ENCODE results near the gene SLC35E1.
A peak's percentile ranks its signal among the peaks of the same experiment; 100 is the strongest.

SLC35E1 gene

GRCh38 chr19:16572332-16573211, at the start of gene SLC35E1:
Gene SLC35E1, minus strand, starts transcription at chr19:16572415. Its CDS starts 51 bp downstream, at chr19:16572364.
- peak; percentile 96 for DNase-seq (ENCODE audit: low read depth)

DNA sequence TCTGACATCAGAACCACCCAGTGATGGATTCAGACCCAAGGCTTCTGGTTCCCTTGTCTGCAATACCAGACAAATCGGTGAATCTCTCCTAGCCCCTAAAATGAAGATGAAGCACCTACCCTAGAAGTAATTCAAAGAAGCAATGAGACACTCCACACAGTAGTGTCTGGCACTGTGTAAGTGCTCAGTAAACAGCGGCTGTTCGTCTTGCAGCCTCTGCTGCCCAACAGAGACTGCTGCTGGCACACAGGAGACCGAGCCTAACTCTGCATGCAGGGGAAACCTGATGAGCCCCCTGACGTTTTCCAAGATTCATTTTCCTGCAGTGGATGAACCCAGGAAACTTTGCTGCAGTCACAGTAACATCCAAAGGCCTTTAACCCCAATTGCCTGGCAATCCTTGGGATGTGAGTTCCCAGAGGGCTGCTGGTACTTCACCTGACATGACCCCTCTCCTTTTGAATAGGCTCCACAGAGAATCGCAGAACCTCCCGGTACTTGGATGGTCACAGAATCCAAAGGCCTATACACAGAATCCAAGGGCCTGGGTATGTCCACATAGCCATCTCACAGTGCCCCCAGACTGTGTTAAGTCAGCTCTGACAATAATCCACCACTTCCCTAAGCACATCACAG, 49.1 kb upstream of the SLC35E1 start:
- DNase-seq (ENCODE audit: low read depth), result no peak

- DNase-seq (ENCODE audit: low read depth), result no peak
Measured at GRCh38 chr19:16620584-16620983, 48.4 kb upstream of the SLC35E1 start.

GRCh38 chr19:16620018-16620417, 47.8 kb upstream of the SLC35E1 start:
- DNase-seq (ENCODE audit: low read depth), result no peak

DNA sequence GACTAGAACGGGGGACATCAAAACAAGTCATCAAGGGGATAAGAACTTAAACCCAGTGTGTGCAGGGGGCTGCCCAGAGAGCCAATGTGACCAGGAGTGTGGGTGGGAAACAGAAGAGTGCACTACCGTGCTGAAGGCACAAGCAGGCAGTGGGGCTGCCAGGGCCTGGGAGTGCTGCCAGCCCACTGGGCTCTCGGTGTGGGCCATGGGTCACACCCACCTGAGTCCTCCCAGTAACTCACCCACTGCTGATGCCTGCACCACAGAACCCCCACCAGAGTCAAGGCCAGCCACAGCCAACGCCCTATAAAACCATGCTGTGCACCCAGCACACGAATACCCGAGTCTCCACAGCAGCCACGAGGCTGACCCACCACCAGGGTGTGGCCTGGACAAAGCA, 47.2 kb upstream of the SLC35E1 start:
- DNase-seq (ENCODE audit: low read depth), result no peak

DNA sequence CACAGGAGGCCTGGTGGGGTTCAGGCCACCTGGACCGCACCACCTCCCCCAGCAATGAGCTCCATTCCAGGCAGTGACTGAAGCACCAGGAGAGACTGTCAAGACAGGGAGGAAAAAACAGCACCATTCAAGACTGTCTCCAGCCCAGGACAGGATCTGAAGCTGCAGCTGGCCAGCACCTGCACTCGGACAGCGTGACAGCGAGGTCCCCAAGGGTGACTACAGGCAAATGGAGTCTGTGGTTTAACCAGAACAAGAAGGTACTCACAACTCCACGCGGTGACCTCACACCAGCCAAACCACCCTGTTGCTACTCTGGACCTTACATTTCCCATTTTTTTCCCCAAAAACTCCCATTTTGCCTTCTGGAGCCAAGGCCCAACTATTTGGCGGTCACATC, 46.0 kb upstream of the SLC35E1 start:
- DNase-seq (ENCODE audit: low read depth), result no peak

DNA sequence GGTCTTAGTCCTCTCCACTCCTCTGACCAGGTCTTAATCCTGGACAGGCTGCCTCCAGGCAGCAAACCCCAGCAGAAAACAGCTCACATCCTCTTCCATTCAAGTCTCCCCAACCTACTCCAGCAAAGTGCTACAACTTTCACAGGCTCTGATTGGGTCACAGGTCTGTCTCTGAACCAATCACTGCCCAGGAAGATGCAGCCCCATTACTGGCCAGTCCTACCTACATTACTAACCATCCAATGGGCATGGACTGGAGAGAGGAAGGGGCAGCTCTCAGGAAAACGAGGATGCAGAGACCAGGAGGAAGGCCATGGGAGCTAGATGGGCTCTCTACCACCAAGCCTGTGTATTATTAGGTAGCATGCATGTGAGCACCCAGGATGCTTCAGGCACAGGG, 43.6 kb upstream of the SLC35E1 start:
- DNase-seq (ENCODE audit: low read depth), result peak; percentile 34

- no peak for DNase-seq (ENCODE audit: low read depth)
Measured at GRCh38 chr19:16614941-16615340, 42.7 kb upstream of the SLC35E1 start.

GRCh38 chr19:16613841-16614240, 41.6 kb upstream of the SLC35E1 start:
- DNase-seq (ENCODE audit: low read depth), result no peak

DNA sequence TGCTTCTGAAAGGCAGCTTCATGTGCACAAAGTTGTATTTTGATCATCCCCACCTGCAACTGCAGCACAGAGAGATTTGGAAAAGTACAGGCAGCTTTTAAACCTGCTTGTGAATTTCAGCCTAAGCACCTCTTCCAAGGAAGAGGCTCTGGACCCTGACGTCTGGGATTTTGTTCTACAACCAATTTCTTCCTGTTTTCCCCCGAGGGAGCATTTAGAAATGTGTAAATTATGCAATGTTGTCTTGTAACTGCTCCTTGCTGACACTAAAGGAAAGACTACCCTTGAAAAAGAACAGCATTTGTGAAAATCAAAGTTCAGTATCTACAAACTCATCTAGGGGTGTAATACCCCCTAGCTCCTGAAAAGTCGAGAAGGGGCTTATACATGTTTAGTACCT, 40.4 kb upstream of the SLC35E1 start:
- no peak for DNase-seq (ENCODE audit: low read depth)

GRCh38 chr19:16611121-16611520, 38.9 kb upstream of the SLC35E1 start:
- DNase-seq (ENCODE audit: low read depth), result no peak

DNA sequence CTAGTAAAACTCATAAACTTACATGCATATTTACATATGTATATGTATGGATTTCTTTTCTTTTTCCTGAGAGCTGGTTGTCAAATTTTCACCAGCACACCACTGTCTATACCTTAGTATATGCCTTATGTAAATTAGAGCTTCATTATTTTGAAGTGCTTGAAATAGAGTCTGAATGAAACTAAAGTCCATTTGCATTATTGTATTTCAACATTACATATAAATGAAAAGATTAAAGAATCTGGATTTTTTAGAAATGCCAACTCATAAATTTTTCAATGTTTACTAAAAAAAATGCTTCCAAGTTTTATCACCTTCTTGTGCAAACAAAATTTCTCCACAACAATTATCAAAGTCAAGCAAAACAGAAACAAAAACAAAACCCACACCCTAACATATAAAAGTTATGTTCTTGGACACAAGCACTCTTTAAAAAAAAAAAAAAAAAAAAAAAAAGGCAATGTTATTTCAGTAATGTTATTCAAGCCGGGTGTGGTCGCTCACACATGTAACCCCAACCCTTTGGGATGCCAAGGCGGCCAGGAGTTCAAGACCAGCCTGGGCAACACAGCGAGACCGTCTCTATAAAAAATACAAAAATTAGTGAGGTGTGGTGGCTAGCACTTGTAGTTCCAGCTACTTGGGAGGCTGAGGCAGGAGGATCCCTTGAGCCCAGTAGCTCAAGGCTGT, 37.4 kb upstream of the SLC35E1 start:
- DNase-seq (ENCODE audit: low read depth), result no peak

GRCh38 chr19:16608290-16608739, 36.1 kb upstream of the SLC35E1 start:
- peak; percentile 66 for DNase-seq (ENCODE audit: low read depth)

GRCh38 chr19:16607819-16608218, 35.6 kb upstream of the SLC35E1 start:
- DNase-seq (ENCODE audit: low read depth), result no peak

GRCh38 chr19:16605553-16605994, 33.4 kb upstream of the SLC35E1 start:
- no peak for DNase-seq (ENCODE audit: low read depth)

DNA sequence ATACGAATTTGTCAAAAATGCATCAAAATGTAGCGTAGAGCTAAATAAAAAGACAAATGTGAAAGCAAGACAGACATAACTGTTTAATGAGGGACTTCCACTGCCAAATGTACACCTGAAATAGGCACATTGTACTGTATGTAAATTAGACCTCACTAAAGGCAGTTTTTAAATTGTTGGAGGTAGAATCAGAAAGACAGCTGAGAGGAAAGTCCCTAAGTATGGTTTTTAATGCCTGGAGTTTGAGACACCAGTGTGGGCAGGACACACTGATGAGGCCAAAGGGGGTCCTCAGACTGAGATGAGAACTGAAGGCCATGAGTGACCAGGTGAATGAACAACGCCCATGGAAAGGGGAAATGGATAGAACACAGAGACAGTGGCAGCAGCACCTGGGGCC, 32.9 kb upstream of the SLC35E1 start:
- no peak for DNase-seq (ENCODE audit: low read depth)

DNA sequence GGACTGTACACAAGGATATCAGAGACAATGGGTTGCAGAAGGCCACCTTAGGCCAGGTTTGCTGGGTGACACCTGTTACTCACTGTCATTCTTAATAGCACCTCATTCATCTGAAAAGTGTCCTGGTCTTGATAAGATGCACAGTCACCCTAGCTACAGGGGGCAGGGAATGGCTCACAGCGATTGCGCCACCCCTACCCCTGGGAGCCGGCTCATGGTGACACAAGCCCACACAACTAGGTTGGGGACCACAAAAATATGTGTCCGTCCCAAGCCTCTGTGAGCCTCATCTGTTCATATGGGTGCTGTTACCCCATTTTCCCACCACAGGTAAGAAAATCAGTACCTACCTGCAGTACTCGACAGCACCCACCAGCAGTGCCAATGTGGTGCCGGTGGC, 32.4 kb upstream of the SLC35E1 start:
- DNase-seq (ENCODE audit: low read depth), result no peak

- no peak for DNase-seq (ENCODE audit: low read depth)
Measured at GRCh38 chr19:16603090-16603489, 30.9 kb upstream of the SLC35E1 start.

DNA sequence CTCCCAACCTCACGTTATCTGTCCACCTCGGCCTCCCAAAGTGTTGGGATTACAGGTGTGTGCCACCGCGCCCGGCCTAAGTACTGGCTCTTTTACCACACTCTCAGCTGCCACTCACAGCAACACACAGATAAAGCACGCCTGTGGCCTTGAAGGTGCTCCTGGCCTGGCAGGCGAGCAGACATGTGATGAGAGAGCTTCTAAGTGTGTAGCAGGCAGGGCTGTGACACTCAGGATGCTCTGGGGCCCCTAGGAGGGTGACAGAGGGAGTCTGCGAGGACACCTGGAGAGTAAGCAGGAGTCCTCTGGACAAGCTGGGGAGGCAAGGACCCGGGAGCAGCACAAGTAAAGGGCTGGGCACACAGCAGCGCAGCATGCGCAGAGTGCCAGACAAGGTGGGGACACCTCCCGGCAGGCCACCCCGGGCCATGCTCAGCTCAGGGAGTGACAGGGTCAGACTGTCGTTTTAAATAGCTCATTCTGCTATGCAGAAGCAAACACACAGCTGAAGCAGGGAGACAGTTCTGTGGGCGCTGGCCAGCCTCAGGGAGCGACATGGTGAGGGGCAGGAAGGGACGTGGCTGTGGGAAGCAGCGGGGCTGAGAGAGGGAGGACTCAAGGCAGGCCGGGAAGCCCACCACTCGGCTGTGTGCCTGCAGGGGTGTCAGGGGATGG, 29.3 kb upstream of the SLC35E1 start:
- no peak for DNase-seq (ENCODE audit: low read depth)

DNA sequence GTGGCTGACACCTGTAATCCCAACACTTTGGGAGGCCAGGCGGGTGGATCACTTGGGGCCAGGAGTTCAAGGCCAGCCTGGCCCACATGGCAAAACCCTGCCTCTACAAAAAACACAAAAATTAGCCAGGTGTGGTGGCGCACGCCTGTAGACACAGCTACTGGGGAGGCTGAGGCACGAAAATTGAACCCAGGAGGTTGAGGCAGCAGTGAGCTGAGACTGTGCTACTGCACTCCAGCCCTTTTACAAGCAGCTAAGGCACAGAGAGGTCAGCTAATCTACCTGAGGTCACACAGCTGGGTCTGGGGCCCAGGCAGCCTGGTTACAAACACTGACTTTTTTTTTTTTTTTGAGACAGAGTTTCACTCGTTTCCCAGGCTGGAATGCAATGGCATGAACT, 28.6 kb upstream of the SLC35E1 start:
- no peak for DNase-seq (ENCODE audit: low read depth)

DNA sequence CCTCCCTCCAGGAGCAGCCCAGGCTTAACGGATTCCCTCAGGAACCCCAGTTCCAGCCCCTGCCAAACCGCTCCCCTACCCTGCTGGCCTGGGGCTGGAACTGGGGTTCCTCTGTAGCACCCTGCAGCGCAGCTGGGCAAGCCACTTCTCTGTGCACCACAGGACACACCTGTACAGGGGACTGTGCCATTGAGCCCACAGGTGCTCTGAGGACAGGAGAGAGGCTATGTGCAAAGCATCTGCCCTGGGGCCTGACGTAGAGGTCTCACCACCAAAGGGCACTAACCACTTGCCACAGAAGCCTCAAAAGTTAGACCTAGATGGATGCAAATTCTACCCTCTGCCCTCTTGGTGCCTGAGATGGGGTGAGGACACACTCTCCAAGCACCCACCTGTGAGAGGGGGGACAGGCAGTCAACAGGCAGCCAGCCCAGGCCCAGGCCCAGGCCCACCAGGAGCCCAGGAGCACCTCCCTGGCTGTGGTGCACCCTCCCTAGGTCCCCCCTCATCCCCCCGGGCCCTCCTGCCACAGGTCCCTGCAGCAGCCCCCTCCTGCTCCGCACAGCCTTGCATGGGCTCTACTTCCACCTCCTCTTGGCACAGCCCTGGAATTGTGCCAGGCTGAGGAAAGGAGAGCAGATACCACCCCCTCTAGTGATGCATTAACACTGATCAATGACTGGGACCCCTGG, 27.6 kb upstream of the SLC35E1 start:
- DNase-seq (ENCODE audit: low read depth), result no peak

- no peak for DNase-seq (ENCODE audit: low read depth)
Measured at GRCh38 chr19:16598848-16599247, 26.6 kb upstream of the SLC35E1 start.

Data from ELR (cell line).